HCT116 (cell line): ENCODE results near the gene PKP3. TPM values are rescaled to one million over a fixed set of nuclear protein-coding genes. Genes with fewer than 3 reads are reported as not detected.

Experiments used
- ATAC-seq: fragments of 200-7000 bp; cut with Tn5 transposase; 2 replicates; pipeline ENCODE4 v1.9.1; 2020; ENCODE audit warnings: mild to moderate bottlenecking, moderate library complexity
- BruUV-seq: library from RNA; stranded (reverse); fragments of 400-500 nt; replicated peaks from 2 replicates; lab custom pipeline; 2021; lab: Mats Ljungman, UMichigan
- CTCF ChIA-PET: fragments of 300-600 bp; sonication (Branson Sonifier 250); formaldehyde crosslinking; loops from one replicate; lab custom pipeline; 2021; ENCODE audit warnings: antibody characterized with exemption; lab: Charles Lee
- POLR2A ChIA-PET: fragments of 300-600, 350-600 bp; sonication (Branson Sonifier 250); formaldehyde crosslinking; loops from one replicate; lab custom pipeline; 2021; ENCODE audit warnings: antibody characterized with exemption; lab: Charles Lee
- RAD21 ChIA-PET, 2 experiments: fragments of 300-600 bp; sonication (Branson Sonifier 250); formaldehyde crosslinking; loops; one replicate each; lab custom pipeline; 2023; ENCODE audit warnings: low total read pairs in 2 of 2; ENCODE audit not compliant: uncharacterized antibody in 2 of 2, unreplicated experiment in 2 of 2, low non-redundant PET in 1 of 2; lab: Charles Lee
- DNase-seq: peaks from one replicate; pipeline ENCODE4 v3.0.0-alpha.2; 2010; ENCODE audit warnings: low read depth, low spot score
- H2AFZ ChIP-seq: fragments of 200-600 bp; shearing (Covaris generic), sonication (generic); 2 replicates; pipeline ENCODE4 v1.6.1; 2017; ENCODE audit warnings: low read depth, mixed run types, mixed read lengths, antibody characterized with exemption, low read length; ENCODE audit not compliant: poor library complexity, severe bottlenecking
- H3K27ac ChIP-seq: 2 replicates; pipeline ENCODE4 v1.5.1; 2012; ENCODE audit warnings: low read depth, low read length
- H3K27me3 ChIP-seq: fragments of 200-600 bp; sonication (generic); 2 replicates; pipeline ENCODE4 v1.6.1; 2016; ENCODE audit warnings: mixed run types, low read length, mixed read lengths; ENCODE audit not compliant: insufficient read depth
- H3K36me3 ChIP-seq, 2 experiments: fragments of 200-500 bp in 1 of 2; fragments of 200-600 bp in 1 of 2; sonication (Bioruptor generic) in 1 of 2; sonication (generic) in 1 of 2; 2 replicates each; pipeline versions ENCODE4 v1.5.1 to v1.6.1; 2014 to 2016; ENCODE audit warnings: low read length in 2 of 2, inconsistent platforms in 1 of 2, mixed read lengths in 1 of 2, mixed run types in 1 of 2; ENCODE audit not compliant: insufficient read depth in 2 of 2, control insufficient read depth in 1 of 2
- H3K4me1 ChIP-seq, 2 experiments: fragments of 200-600 bp in 1 of 2; sonication (generic) in 1 of 2; 2 replicates each; pipeline versions ENCODE4 v1.5.1 to v1.6.1; 2012 to 2017; ENCODE audit warnings: low read length in 2 of 2, inconsistent platforms in 1 of 2, mild to moderate bottlenecking in 1 of 2, mixed read lengths in 1 of 2, mixed run types in 1 of 2, moderate library complexity in 1 of 2; ENCODE audit not compliant: insufficient read depth in 2 of 2, control insufficient read depth in 1 of 2
- H3K4me2 ChIP-seq: fragments of 200-600 bp; sonication (generic); 2 replicates; pipeline ENCODE4 v1.6.1; 2017; ENCODE audit warnings: mixed run types, low read length, mixed read lengths
- H3K4me3 ChIP-seq, 2 experiments: fragments of 200-600 bp in 1 of 2; sonication (generic) in 1 of 2; replicated peaks in 1 of 2; 2 replicates each; pipeline ENCODE4 v1.5.1; 2011 to 2016; ENCODE audit warnings: low read length in 2 of 2, control low read depth in 1 of 2, low read depth in 1 of 2, mild to moderate bottlenecking in 1 of 2, mixed read lengths in 1 of 2, mixed run types in 1 of 2
- H3K79me2 ChIP-seq: fragments of 200-600 bp; sonication (generic); 2 replicates; pipeline ENCODE4 v1.6.1; 2017; ENCODE audit warnings: mild to moderate bottlenecking, mixed run types, low read length, moderate library complexity, mixed read lengths; ENCODE audit not compliant: insufficient read depth
- H3K9ac ChIP-seq: fragments of 200-600 bp; sonication (generic); 2 replicates; pipeline ENCODE4 v1.6.1; 2016; ENCODE audit warnings: low read length, mixed read lengths
- H3K9me2 ChIP-seq: fragments of 200-600 bp; sonication (generic), shearing (Covaris generic); 2 replicates; pipeline ENCODE4 v1.6.1; 2017; ENCODE audit warnings: mixed run types, mild to moderate bottlenecking, moderate library complexity; ENCODE audit not compliant: insufficient read depth
- H3K9me3 ChIP-seq, 2 experiments: fragments of 200-500 bp in 1 of 2; fragments of 200-600 bp in 1 of 2; sonication (Bioruptor generic) in 1 of 2; sonication (generic) in 1 of 2; 2 replicates each; pipeline ENCODE4 v1.6.1; 2014 to 2017; ENCODE audit warnings: low read length in 2 of 2, mixed read lengths in 2 of 2, inconsistent platforms in 1 of 2, low read depth in 1 of 2, mild to moderate bottlenecking in 1 of 2, mixed run types in 1 of 2, moderate library complexity in 1 of 2; ENCODE audit not compliant: control insufficient read depth in 1 of 2, insufficient read depth in 1 of 2
- H4K20me1 ChIP-seq: fragments of 200-600 bp; sonication (generic), shearing (Covaris generic); 2 replicates; pipeline ENCODE4 v1.6.1; 2017; ENCODE audit warnings: mixed run types, mild to moderate bottlenecking, moderate library complexity; ENCODE audit not compliant: insufficient read depth
- EGR1 ChIP-seq: IDR thresholded peaks from 2 replicates; pipeline ENCODE4 v1.6.1; 2012; ENCODE audit warnings: low read depth
- POLR2AphosphoS5 ChIP-seq: IDR thresholded peaks from 2 replicates; pipeline ENCODE4 v1.6.1; 2011; ENCODE audit warnings: mild to moderate bottlenecking, low read depth, low read length, moderate library complexity
- RAD21 ChIP-seq: IDR thresholded peaks from 2 replicates; pipeline ENCODE4 v1.6.1; 2012; ENCODE audit warnings: low read depth, mild to moderate bottlenecking
- SRF ChIP-seq: IDR thresholded peaks from 2 replicates; pipeline ENCODE4 v1.6.1; 2012; ENCODE audit warnings: low read depth
- ZFX ChIP-seq: fragments of 450-650 bp; IDR thresholded peaks from 2 replicates; pipeline ENCODE4 v1.6.1; 2017
- intact Hi-C: fragments of 100-400 bp; cut with micrococcal nuclease; formaldehyde crosslinking; loops from 2 replicates; pipeline ENCODE4 v1.10.0; 2022
- total RNA-seq: library from RNA; stranded (reverse); gene quantifications from one replicate; pipeline ENCODE4 v1.2.1, GENCODE V29; 2021; ENCODE audit not compliant: unreplicated experiment
- TF ChIP-seq, protein P1 (sequence below): IDR thresholded peaks from 2 replicates; pipeline ENCODE4 v1.6.1; 2012
- TF ChIP-seq, protein P2 (sequence below): IDR thresholded peaks from 2 replicates; pipeline ENCODE4 v1.6.1; 2012; ENCODE audit warnings: low read depth
- TF ChIP-seq, protein P3 (sequence below): IDR thresholded peaks from 2 replicates; pipeline ENCODE4 v1.6.1; 2012

Gene PKP3
- total RNA-seq, 1 experiment from 2014 or later: 157 TPM

DNA sequence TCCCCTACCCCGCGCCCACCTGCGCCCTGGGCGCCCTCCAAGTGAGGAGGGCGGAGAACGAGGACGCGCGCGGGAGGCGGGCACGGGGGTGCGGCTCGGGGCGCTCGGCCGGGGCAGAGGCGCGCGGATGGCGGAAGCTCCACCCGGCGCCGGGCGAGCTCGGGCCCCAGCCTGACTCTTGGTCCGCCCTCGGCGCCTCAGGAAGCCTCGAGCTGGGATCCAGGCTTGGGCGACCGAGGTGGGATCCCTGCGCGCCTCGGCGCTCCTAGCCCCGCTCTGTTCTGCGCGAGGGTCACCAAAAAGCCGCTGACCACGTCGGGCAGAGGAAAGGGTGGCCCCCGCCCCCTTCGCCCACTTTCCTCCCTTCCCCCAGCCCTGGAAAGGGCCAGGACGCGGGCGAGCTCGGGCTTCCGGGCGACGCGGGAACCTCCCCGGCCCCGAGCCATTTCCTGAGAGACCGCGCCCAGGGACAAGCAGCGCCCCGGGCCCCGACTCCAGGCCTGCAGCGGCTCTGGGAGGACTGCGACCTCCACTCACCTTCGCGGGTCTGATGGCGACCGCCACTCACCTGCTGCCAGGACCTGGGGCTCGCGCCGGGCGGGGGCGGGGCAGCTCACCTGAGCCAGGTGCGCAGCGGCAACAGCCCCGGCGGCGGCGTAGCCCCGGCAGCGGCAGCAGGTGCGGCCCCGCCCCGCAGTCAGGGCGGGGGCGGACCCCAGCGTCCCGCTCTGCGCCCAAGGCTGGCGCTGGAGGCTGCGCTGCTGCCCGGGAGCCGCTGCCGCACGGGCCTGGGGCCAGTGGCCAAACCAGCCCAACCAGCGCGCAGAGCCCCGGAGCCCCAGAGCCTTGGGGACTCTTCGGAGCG is 23.0 kb downstream of the PKP3 start:
- no peaks in the 10 kb centered on the region for H3K36me3 ChIP-seq
- peak overlapping the region; percentile 70 for H3K9ac ChIP-seq
- ChIA-PET CTCF (interaction anchor here (1.6 kb wide), 1 partner anchor 32 kb away, joined by 11 read pairs; no protein-coding TSS in a partner anchor), POLR2A (interaction anchor here (0.8 to 1.9 kb wide), 4 partner anchors 10 to 31 kb away, joined by 3 to 11 read pairs (median 4); no protein-coding TSS in a partner anchor), RAD21 (no interaction called here)
- no peak for DNase-seq
- H3K4me1 ChIP-seq: peaks cover 19 to 33% of the 10 kb centered on the region in 2 experiments
- peak overlapping the region; percentile 66 to 71 for H3K4me3 ChIP-seq
- no peaks in the 10 kb centered on the region for H3K9me2 ChIP-seq
- H3K4me2 ChIP-seq: peak overlapping the region; percentile 93
- no peaks in the 10 kb centered on the region for H3K27me3 ChIP-seq
- no peaks in the 10 kb centered on the region; the same call in 1 of the 2 replicates for H3K79me2 ChIP-seq
- H3K9me3 ChIP-seq: no peaks in the 10 kb centered on the region
- ATAC-seq: peak; percentile 85
- intact Hi-C loops: no loop called here
- H3K27ac ChIP-seq: peak overlapping the region; percentile 81
- TF ChIP-seq, protein P1, sequence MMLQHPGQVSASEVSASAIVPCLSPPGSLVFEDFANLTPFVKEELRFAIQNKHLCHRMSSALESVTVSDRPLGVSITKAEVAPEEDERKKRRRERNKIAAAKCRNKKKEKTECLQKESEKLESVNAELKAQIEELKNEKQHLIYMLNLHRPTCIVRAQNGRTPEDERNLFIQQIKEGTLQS: no peak
- TF ChIP-seq, protein P2, sequence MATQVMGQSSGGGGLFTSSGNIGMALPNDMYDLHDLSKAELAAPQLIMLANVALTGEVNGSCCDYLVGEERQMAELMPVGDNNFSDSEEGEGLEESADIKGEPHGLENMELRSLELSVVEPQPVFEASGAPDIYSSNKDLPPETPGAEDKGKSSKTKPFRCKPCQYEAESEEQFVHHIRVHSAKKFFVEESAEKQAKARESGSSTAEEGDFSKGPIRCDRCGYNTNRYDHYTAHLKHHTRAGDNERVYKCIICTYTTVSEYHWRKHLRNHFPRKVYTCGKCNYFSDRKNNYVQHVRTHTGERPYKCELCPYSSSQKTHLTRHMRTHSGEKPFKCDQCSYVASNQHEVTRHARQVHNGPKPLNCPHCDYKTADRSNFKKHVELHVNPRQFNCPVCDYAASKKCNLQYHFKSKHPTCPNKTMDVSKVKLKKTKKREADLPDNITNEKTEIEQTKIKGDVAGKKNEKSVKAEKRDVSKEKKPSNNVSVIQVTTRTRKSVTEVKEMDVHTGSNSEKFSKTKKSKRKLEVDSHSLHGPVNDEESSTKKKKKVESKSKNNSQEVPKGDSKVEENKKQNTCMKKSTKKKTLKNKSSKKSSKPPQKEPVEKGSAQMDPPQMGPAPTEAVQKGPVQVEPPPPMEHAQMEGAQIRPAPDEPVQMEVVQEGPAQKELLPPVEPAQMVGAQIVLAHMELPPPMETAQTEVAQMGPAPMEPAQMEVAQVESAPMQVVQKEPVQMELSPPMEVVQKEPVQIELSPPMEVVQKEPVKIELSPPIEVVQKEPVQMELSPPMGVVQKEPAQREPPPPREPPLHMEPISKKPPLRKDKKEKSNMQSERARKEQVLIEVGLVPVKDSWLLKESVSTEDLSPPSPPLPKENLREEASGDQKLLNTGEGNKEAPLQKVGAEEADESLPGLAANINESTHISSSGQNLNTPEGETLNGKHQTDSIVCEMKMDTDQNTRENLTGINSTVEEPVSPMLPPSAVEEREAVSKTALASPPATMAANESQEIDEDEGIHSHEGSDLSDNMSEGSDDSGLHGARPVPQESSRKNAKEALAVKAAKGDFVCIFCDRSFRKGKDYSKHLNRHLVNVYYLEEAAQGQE: no peak
- TF ChIP-seq POLR2AphosphoS5: peak; percentile 78
- no peak for TF ChIP-seq SRF
- peak; percentile 69 for TF ChIP-seq EGR1
- TF ChIP-seq, protein P3, sequence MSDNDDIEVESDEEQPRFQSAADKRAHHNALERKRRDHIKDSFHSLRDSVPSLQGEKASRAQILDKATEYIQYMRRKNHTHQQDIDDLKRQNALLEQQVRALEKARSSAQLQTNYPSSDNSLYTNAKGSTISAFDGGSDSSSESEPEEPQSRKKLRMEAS: peak; percentile 44; the same call in 1 of the 2 replicates
- peak; percentile 57; the same call in 1 of the 2 replicates for TF ChIP-seq ZFX
- TF ChIP-seq RAD21: no peak
- H2AFZ ChIP-seq: no peak overlapping the region
- BruUV-seq: no TSS peak
- H4K20me1 ChIP-seq: no peaks in the 10 kb centered on the region
